A549 (cell line): ENCODE data around the gene AKAP17A. TPM values are rescaled to one million over a fixed set of nuclear protein-coding genes. Genes with fewer than 3 reads are reported as not detected.

ENCODE experiments used
- ATAC-seq, 2 experiments: fragments of 200-7000 bp in 1 of 2; fragments of >200 bp in 1 of 2; cut with Nextera tagmentation in 1 of 2; cut with Tn5 transposase in 1 of 2; 3 replicates each; pipeline versions ENCODE4 v1.8.0 to v1.9.1; 2018 to 2020; ENCODE audit warnings: mild to moderate bottlenecking in 1 of 2, moderate library complexity in 1 of 2
- CTCF ChIA-PET: fragments of 300-600 bp; sonication (Branson Sonifier 250); formaldehyde crosslinking; extraction: SDS; loops from one replicate; lab custom pipeline; 2021; ENCODE audit warnings: antibody characterized with exemption, inconsistent platforms; lab: Yijun Ruan, JAX
- POLR2A ChIA-PET: fragments of 350-600 bp; formaldehyde crosslinking; extraction: SDS; loops from one replicate; lab custom pipeline; 2021; ENCODE audit warnings: antibody characterized with exemption, inconsistent platforms; lab: Yijun Ruan, JAX
- DNase-seq, 2 experiments: peaks; one replicate each; pipeline versions ENCODE4 v3.0.0 to v3.0.0-alpha.2; 2011 to 2016; ENCODE audit warnings: low read depth in 1 of 2, low spot score in 1 of 2
- FAIRE-seq: peaks from 2 replicates; lab custom pipeline; 2011; peaks lifted over from hg19 to GRCh38; lab: Jason Lieb, UNC
- H3K27ac ChIP-seq, 2 experiments: fragments of >200 bp; sonication (Bioruptor Twin); formaldehyde crosslinking; 3 replicates each; pipeline ENCODE4 v1.5.1; 2016 to 2017
- H3K4me1 ChIP-seq: fragments of >200 bp; sonication (Bioruptor Twin); formaldehyde crosslinking; 3 replicates; pipeline ENCODE4 v1.6.1; 2016
- H3K4me2 ChIP-seq: fragments of >200 bp; sonication (Bioruptor Twin); formaldehyde crosslinking; 3 replicates; pipeline ENCODE4 v1.6.1; 2016
- H3K4me3 ChIP-seq: fragments of >200 bp; sonication (Bioruptor Twin); formaldehyde crosslinking; 3 replicates; pipeline ENCODE4 v1.5.1; 2016
- H3K9me3 ChIP-seq: fragments of >200 bp; sonication (Bioruptor Twin); formaldehyde crosslinking; 3 replicates; pipeline ENCODE4 v1.6.1; 2016
- BCL3 ChIP-seq: fragments of >200 bp; sonication (Bioruptor Twin); formaldehyde crosslinking; IDR thresholded peaks from 3 replicates; pipeline ENCODE4 v1.6.1; 2016
- CBX2 ChIP-seq: fragments of 200-600 bp; sonication (generic); IDR thresholded peaks from 2 replicates; pipeline ENCODE4 v1.6.1; 2016; ENCODE audit warnings: low read depth, mild to moderate bottlenecking, borderline replicate concordance
- EHMT2 ChIP-seq: fragments of 200-600 bp; sonication (generic); IDR thresholded peaks from 2 replicates; pipeline ENCODE4 v1.6.1; 2016; ENCODE audit warnings: antibody characterized with exemption, low read depth, mild to moderate bottlenecking, moderate library complexity
- EP300 ChIP-seq, 2 experiments: fragments of >200 bp; sonication (Bioruptor Twin); formaldehyde crosslinking; IDR thresholded peaks; 2 replicates in 1 of 2; 3 replicates in 1 of 2; pipeline ENCODE4 v1.6.1; 2016 to 2017
- FOSL2 ChIP-seq, 2 experiments: fragments of 450-650 bp in 1 of 2; fragments of >200 bp in 1 of 2; sonication (Bioruptor Twin) in 1 of 2; formaldehyde crosslinking; IDR thresholded peaks; 2 replicates each; pipeline versions ENCODE4 v1.5.0 to v1.6.1; 2016 to 2020; ENCODE audit warnings: mild to moderate bottlenecking in 1 of 2, moderate library complexity in 1 of 2
- HDAC2 ChIP-seq: fragments of 200-600 bp; sonication (generic); IDR thresholded peaks from 2 replicates; pipeline ENCODE4 v1.6.1; 2016
- HOXA7 ChIP-seq: fragments of 250-450 bp; sonication (Bioruptor Pico); IDR thresholded peaks from 2 replicates; pipeline ENCODE4 v1.5.0; 2020; ENCODE audit warnings: mild to moderate bottlenecking, moderate library complexity
- JUNB ChIP-seq: fragments of >200 bp; sonication (Bioruptor Twin); formaldehyde crosslinking; IDR thresholded peaks from 2 replicates; pipeline ENCODE4 v1.6.1; 2016
- MAFK ChIP-seq: fragments of 450-650 bp; IDR thresholded peaks from 2 replicates; pipeline ENCODE4 v1.6.1; 2014; ENCODE audit not compliant: partially characterized antibody
- MAZ ChIP-seq: fragments of 150-350 bp; IDR thresholded peaks from 2 replicates; pipeline ENCODE4 v1.6.1; 2014; ENCODE audit warnings: antibody characterized with exemption, low read depth, low read length, borderline replicate concordance
- NFE2L2 ChIP-seq: fragments of 150-350 bp; conservative IDR thresholded peaks from 2 replicates; pipeline ENCODE4 v1.6.1; 2014; ENCODE audit warnings: low read length
- NR3C1 ChIP-seq: fragments of >200 bp; sonication (Bioruptor Twin); formaldehyde crosslinking; IDR thresholded peaks from 3 replicates; pipeline ENCODE4 v1.6.1; 2017
- POLR2A ChIP-seq: IDR thresholded peaks from 2 replicates; pipeline ENCODE4 v1.6.1; 2012; ENCODE audit warnings: mild to moderate bottlenecking, low read length
- POLR2AphosphoS2 ChIP-seq: conservative IDR thresholded peaks from 2 replicates; pipeline ENCODE4 v1.6.1; 2012; ENCODE audit warnings: low read length, improper control_type of control experiment, inconsistent platforms
- RAD21 ChIP-seq, 2 experiments: fragments of >200 bp in 1 of 2; sonication (Bioruptor Twin) in 1 of 2; formaldehyde crosslinking in 1 of 2; IDR thresholded peaks in 1 of 2; conservative IDR thresholded peaks in 1 of 2; 2 replicates in 1 of 2; 3 replicates in 1 of 2; pipeline ENCODE4 v1.6.1; 2012 to 2018; ENCODE audit warnings: inconsistent platforms in 1 of 2
- RCOR1 ChIP-seq: fragments of 150-350 bp; IDR thresholded peaks from 2 replicates; pipeline ENCODE4 v1.6.1; 2014; ENCODE audit warnings: antibody characterized with exemption, low read length, low read depth
- REST ChIP-seq: fragments of 200-600 bp; sonication (generic); IDR thresholded peaks from 2 replicates; pipeline ENCODE4 v1.6.1; 2016; ENCODE audit warnings: antibody characterized with exemption, mild to moderate bottlenecking, moderate library complexity
- SREBF2 ChIP-seq: fragments of 450-650 bp; IDR thresholded peaks from 2 replicates; pipeline ENCODE4 v1.6.1; 2014; ENCODE audit warnings: mild to moderate bottlenecking, moderate library complexity
- TFCP2L1 ChIP-seq: fragments of 250-450 bp; sonication (Bioruptor Pico); IDR thresholded peaks from 2 replicates; pipeline ENCODE4 v1.5.0; 2021; ENCODE audit warnings: mild to moderate bottlenecking
- TP53 ChIP-seq: fragments of 250-450 bp; sonication (Bioruptor Pico); IDR thresholded peaks from 2 replicates; pipeline ENCODE4 v1.5.0; 2021; ENCODE audit warnings: mild to moderate bottlenecking, moderate library complexity
- ZC3H11A ChIP-seq: fragments of 450-650 bp; IDR thresholded peaks from 2 replicates; pipeline ENCODE4 v1.6.1; 2014; ENCODE audit warnings: antibody characterized with exemption, mild to moderate bottlenecking
- ZSCAN20 ChIP-seq: fragments of 250-450 bp; sonication (Bioruptor Pico); IDR thresholded peaks from 2 replicates; pipeline ENCODE4 v1.8.0; 2022; ENCODE audit warnings: mild to moderate bottlenecking, moderate library complexity
- WGBS: methylation state at CpG from one replicate; pipeline ENCODE4 v1.1.6; 2017; ENCODE audit errors: missing lambda C conversion rate; 5-methylcytosine and 5-hydroxymethylcytosine counted together
- polyA plus RNA-seq, 4 experiments: library from polyadenylated mRNA; depleted of rRNA in 3 of 4; stranded (reverse); fragments of >200 nt; fragmentation: RNase III in 1 of 4; extraction: RNeasy Plus Mini Kit Qiagen cat#74134 plus additional on column Dnase treatment in 1 of 4; gene quantifications; 2 replicates in 3 of 4; 3 replicates in 1 of 4; pipeline ENCODE4 v1.2.3, GENCODE V29; 2011 to 2017
- TF ChIP-seq, protein P1 (sequence below): fragments of >200 bp; sonication (Bioruptor Twin); formaldehyde crosslinking; IDR thresholded peaks from 3 replicates; pipeline ENCODE4 v1.5.1; 2016
- TF ChIP-seq, protein P2 (sequence below): fragments of 450-650 bp; IDR thresholded peaks from 2 replicates; pipeline ENCODE4 v1.6.1; 2014; ENCODE audit warnings: antibody characterized with exemption

The AKAP17A gene
- polyA plus RNA-seq, 2 of the 4 experiments (the other 2 are of a cell fraction), result 24.9 to 32.9 TPM

- POLR2A ChIA-PET, result no interaction called here
- Histone ChIP-seq H3K9me3 (peaks cover 7% of the 10 kb centered on the region; the same call in 1 of the 3 replicates), H3K4me3 (no peak overlapping the region), H3K4me1 (no peaks in the 10 kb centered on the region), H3K27ac (no peak overlapping the region), H3K4me2 (no peak overlapping the region)
- 94% methylated on average over 12 of the region's 12 CpGs for WGBS
- FAIRE-seq (no peak), DNase-seq (no peak), ATAC-seq (no peak)
- CTCF ChIA-PET, result no interaction called here
- TF ChIP-seq TFCP2L1 (CRISPR knock-in tag) (no peak), RAD21 (conservative IDR thresholded peaks at IDR 0.05 in 1 of 2, IDR thresholded peaks at IDR 0.05 in 1 of 2) (no peak), EHMT2 (no peak), MAFK (no peak), EP300 (IDR thresholded peaks at IDR 0.05) (no peak), REST (no peak), MAZ (no peak), RCOR1 (no peak), TP53 (CRISPR knock-in tag) (no peak), HOXA7 (CRISPR knock-in tag) (no peak), ZSCAN20 (CRISPR knock-in tag) (no peak), ZC3H11A (no peak), NFE2L2 (no peak), POLR2A (no peak)
- TF ChIP-seq, protein P1, sequence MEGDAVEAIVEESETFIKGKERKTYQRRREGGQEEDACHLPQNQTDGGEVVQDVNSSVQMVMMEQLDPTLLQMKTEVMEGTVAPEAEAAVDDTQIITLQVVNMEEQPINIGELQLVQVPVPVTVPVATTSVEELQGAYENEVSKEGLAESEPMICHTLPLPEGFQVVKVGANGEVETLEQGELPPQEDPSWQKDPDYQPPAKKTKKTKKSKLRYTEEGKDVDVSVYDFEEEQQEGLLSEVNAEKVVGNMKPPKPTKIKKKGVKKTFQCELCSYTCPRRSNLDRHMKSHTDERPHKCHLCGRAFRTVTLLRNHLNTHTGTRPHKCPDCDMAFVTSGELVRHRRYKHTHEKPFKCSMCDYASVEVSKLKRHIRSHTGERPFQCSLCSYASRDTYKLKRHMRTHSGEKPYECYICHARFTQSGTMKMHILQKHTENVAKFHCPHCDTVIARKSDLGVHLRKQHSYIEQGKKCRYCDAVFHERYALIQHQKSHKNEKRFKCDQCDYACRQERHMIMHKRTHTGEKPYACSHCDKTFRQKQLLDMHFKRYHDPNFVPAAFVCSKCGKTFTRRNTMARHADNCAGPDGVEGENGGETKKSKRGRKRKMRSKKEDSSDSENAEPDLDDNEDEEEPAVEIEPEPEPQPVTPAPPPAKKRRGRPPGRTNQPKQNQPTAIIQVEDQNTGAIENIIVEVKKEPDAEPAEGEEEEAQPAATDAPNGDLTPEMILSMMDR, result no peak
Observed at GRCh38 chrX:1602299-1602698, 10.9 kb downstream of the AKAP17A start.

DNA sequence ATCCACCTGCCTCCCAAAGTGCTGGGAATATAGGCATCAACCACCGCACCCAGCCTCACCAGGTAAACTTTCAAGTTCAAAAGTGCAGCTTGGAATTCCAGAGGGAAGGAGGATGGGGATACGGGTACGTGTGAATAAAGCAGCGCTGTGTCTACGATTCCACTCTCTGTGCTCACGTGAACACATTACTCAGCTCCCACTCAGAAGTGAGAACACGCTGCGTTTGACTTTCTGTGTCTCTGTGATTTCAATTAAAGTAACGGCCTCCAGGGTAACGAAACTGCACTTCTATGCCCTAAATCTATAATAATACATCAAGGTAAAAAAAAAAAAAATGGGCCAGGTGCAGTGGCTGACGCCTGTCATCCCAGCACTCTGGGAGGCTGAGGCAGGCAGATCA is 15.1 kb downstream of the AKAP17A start:
- DNase-seq (no peak), ATAC-seq (no peak), FAIRE-seq (no peak)
- POLR2A ChIA-PET, result no interaction called here
- H3K4me2 ChIP-seq, result no peak overlapping the region
- CTCF ChIA-PET, result no interaction called here
- TF ChIP-seq BCL3, result no peak
- no peak for TF ChIP-seq EP300 (IDR thresholded peaks at IDR 0.05)
- no peaks in the 10 kb centered on the region for H3K4me1 ChIP-seq
- H3K9me3 ChIP-seq, result peaks cover 7% of the 10 kb centered on the region; the same call in 1 of the 3 replicates
- no peak overlapping the region for H3K4me3 ChIP-seq
- H3K27ac ChIP-seq, result no peak overlapping the region
- 92% methylated on average over 11 of the region's 11 CpGs for WGBS

GRCh38 chrX:1609311-1609710 is 17.9 kb downstream of the AKAP17A start:
- no peak for FAIRE-seq
- peak; percentile 32 to 64 for ATAC-seq
- WGBS, result 87% methylated on average over 10 of the region's 11 CpGs
- no peak for TF ChIP-seq CBX2
- TF ChIP-seq HDAC2, result no peak
- TF ChIP-seq SREBF2, result no peak
- TF ChIP-seq, protein P2, sequence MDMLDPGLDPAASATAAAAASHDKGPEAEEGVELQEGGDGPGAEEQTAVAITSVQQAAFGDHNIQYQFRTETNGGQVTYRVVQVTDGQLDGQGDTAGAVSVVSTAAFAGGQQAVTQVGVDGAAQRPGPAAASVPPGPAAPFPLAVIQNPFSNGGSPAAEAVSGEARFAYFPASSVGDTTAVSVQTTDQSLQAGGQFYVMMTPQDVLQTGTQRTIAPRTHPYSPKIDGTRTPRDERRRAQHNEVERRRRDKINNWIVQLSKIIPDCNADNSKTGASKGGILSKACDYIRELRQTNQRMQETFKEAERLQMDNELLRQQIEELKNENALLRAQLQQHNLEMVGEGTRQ, result no peak
- no peak for TF ChIP-seq POLR2AphosphoS2
- TF ChIP-seq EHMT2, result no peak
- TF ChIP-seq JUNB, result no peak
- TF ChIP-seq ZSCAN20 (CRISPR knock-in tag), result no peak
- no peak for TF ChIP-seq FOSL2 (IDR thresholded peaks at IDR 0.05)
- no peak for TF ChIP-seq FOSL2 (CRISPR knock-in tag; IDR thresholded peaks at IDR 0.05)
- TF ChIP-seq NR3C1, result no peak
- no peak for TF ChIP-seq REST

More at GRCh38 chrX:1609311-1609710, 17.9 kb downstream of the AKAP17A start:
- ChIA-PET CTCF (no interaction called here), POLR2A (no interaction called here)
- no peak overlapping the region for H3K4me2 ChIP-seq
- no peak overlapping the region for H3K4me3 ChIP-seq
- H3K27ac ChIP-seq, result no peak overlapping the region
- H3K9me3 ChIP-seq, result no peaks in the 10 kb centered on the region
- no peaks in the 10 kb centered on the region for H3K4me1 ChIP-seq
- DNase-seq, result no peak
